ENCODE data around the gene GDPD5. TPM values are rescaled to one million over a fixed set of nuclear protein-coding genes. Genes with fewer than 3 reads are reported as not detected.
A peak's percentile ranks its signal among the peaks of the same experiment; 100 is the strongest.

GDPD5 gene
- total RNA-seq, 1 donor from 2014 or later: 14.5 TPM

GRCh38 chr11:75549370-75549958 lies 23.7 kb upstream of the GDPD5 start:
- Mint-ChIP-seq H3K4me1 (peaks cover 3% of the 10 kb centered on the region), H3K36me3 (ENCODE audit: low read depth) (no peaks in the 10 kb centered on the region), H3K4me3 (no peak overlapping the region), H3K27ac (no peak overlapping the region), H3K9me3 (no peaks in the 10 kb centered on the region), H3K27me3 (peaks cover 10% of the 10 kb centered on the region)
- intact Hi-C loops (cut with micrococcal nuclease): no loop called here
- DNase-seq: no peak

GRCh38 chr11:75548595-75549272 lies 23.0 kb upstream of the GDPD5 start:
- intact Hi-C loops (cut with micrococcal nuclease): no loop called here
- Mint-ChIP-seq H3K4me3 (no peak overlapping the region), H3K27me3 (peaks cover 10% of the 10 kb centered on the region), H3K36me3 (ENCODE audit: low read depth) (no peaks in the 10 kb centered on the region), H3K4me1 (peaks cover 3% of the 10 kb centered on the region), H3K9me3 (no peaks in the 10 kb centered on the region), H3K27ac (no peak overlapping the region)
- DNase-seq: no peak

GRCh38 chr11:75547617-75548058 lies 21.9 kb upstream of the GDPD5 start:
- Mint-ChIP-seq H3K4me1 (peaks cover 3% of the 10 kb centered on the region), H3K27ac (peak overlapping the region; percentile 58)
- intact Hi-C loops (cut with micrococcal nuclease): no loop called here

GRCh38 chr11:75547177-75547576 lies 21.4 kb upstream of the GDPD5 start:
- H3K9me3 Mint-ChIP-seq: no peaks in the 10 kb centered on the region
- peaks cover 10% of the 10 kb centered on the region for H3K27me3 Mint-ChIP-seq
- DNase-seq: no peak
- H3K4me1 Mint-ChIP-seq: peaks cover 3% of the 10 kb centered on the region
- H3K4me3 Mint-ChIP-seq: no peak overlapping the region
- intact Hi-C loops (cut with micrococcal nuclease): no loop called here
- H3K27ac Mint-ChIP-seq: no peak overlapping the region
- no peaks in the 10 kb centered on the region for H3K36me3 Mint-ChIP-seq (ENCODE audit: low read depth)

More at GRCh38 chr11:75547617-75548058, 21.9 kb upstream of the GDPD5 start:
- H3K4me3 Mint-ChIP-seq: no peak overlapping the region
- H3K27me3 Mint-ChIP-seq: peaks cover 10% of the 10 kb centered on the region
- no peaks in the 10 kb centered on the region for H3K9me3 Mint-ChIP-seq
- H3K36me3 Mint-ChIP-seq (ENCODE audit: low read depth): no peaks in the 10 kb centered on the region
- DNase-seq: peak; percentile 79

GRCh38 chr11:75543806-75544205 lies 18.1 kb upstream of the GDPD5 start:
- DNase-seq: no peak
- H3K4me1 Mint-ChIP-seq: peaks cover 2% of the 10 kb centered on the region
- intact Hi-C loops (cut with micrococcal nuclease): no loop called here
- H3K27ac Mint-ChIP-seq: no peak overlapping the region
- H3K9me3 Mint-ChIP-seq: no peaks in the 10 kb centered on the region
- no peak overlapping the region for H3K4me3 Mint-ChIP-seq
- peaks cover 10% of the 10 kb centered on the region for H3K27me3 Mint-ChIP-seq
- H3K36me3 Mint-ChIP-seq (ENCODE audit: low read depth): no peaks in the 10 kb centered on the region

GRCh38 chr11:75542088-75542438 lies 16.3 kb upstream of the GDPD5 start:
- peaks cover 16% of the 10 kb centered on the region for H3K4me1 Mint-ChIP-seq
- intact Hi-C loops (cut with micrococcal nuclease): no loop called here
- no peaks in the 10 kb centered on the region for H3K36me3 Mint-ChIP-seq (ENCODE audit: low read depth)
- no peak for DNase-seq
- no peak overlapping the region for H3K4me3 Mint-ChIP-seq
- H3K27me3 Mint-ChIP-seq: peaks cover 10% of the 10 kb centered on the region
- H3K9me3 Mint-ChIP-seq: no peaks in the 10 kb centered on the region
- no peak overlapping the region for H3K27ac Mint-ChIP-seq

GRCh38 chr11:75541193-75542087 lies 15.7 kb upstream of the GDPD5 start:
- Mint-ChIP-seq H3K4me3 (no peak overlapping the region), H3K36me3 (ENCODE audit: low read depth) (no peaks in the 10 kb centered on the region), H3K27me3 (peaks cover 10% of the 10 kb centered on the region), H3K9me3 (no peaks in the 10 kb centered on the region), H3K27ac (no peak overlapping the region), H3K4me1 (peaks cover 23% of the 10 kb centered on the region)
- DNase-seq: no peak
- intact Hi-C loops (cut with micrococcal nuclease): no loop called here

GRCh38 chr11:75539459-75540334 lies 14.0 kb upstream of the GDPD5 start:
- no peak overlapping the region for H3K4me3 Mint-ChIP-seq
- H3K27me3 Mint-ChIP-seq: peaks cover 2% of the 10 kb centered on the region
- no peak for DNase-seq
- H3K4me1 Mint-ChIP-seq: peaks cover 26% of the 10 kb centered on the region
- H3K27ac Mint-ChIP-seq: no peak overlapping the region
- intact Hi-C loops (cut with micrococcal nuclease): no loop called here
- H3K36me3 Mint-ChIP-seq (ENCODE audit: low read depth): no peaks in the 10 kb centered on the region
- no peaks in the 10 kb centered on the region for H3K9me3 Mint-ChIP-seq

- Mint-ChIP-seq H3K4me1 (peaks cover 28% of the 10 kb centered on the region), H3K27ac (no peak overlapping the region), H3K36me3 (ENCODE audit: low read depth) (no peaks in the 10 kb centered on the region), H3K9me3 (no peaks in the 10 kb centered on the region), H3K4me3 (no peak overlapping the region), H3K27me3 (no peaks in the 10 kb centered on the region)
- intact Hi-C loops (cut with micrococcal nuclease): no loop called here
- no peak for DNase-seq
Observed at GRCh38 chr11:75538150-75538942, 12.6 kb upstream of the GDPD5 start.

GRCh38 chr11:75537740-75538139 lies 12.0 kb upstream of the GDPD5 start:
- H3K9me3 Mint-ChIP-seq: no peaks in the 10 kb centered on the region
- H3K36me3 Mint-ChIP-seq (ENCODE audit: low read depth): no peaks in the 10 kb centered on the region
- H3K4me1 Mint-ChIP-seq: peaks cover 28% of the 10 kb centered on the region
- no peaks in the 10 kb centered on the region for H3K27me3 Mint-ChIP-seq
- peak overlapping the region; percentile 2 for H3K4me3 Mint-ChIP-seq
- no peak for DNase-seq
- peak overlapping the region; percentile 40 for H3K27ac Mint-ChIP-seq
- intact Hi-C loops (cut with micrococcal nuclease): no loop called here

- DNase-seq: peak; percentile 80
- Mint-ChIP-seq H3K27ac (peak overlapping the region; percentile 40), H3K36me3 (ENCODE audit: low read depth) (no peaks in the 10 kb centered on the region), H3K4me3 (peak overlapping the region; percentile 54), H3K4me1 (peaks cover 32% of the 10 kb centered on the region), H3K27me3 (no peaks in the 10 kb centered on the region), H3K9me3 (no peaks in the 10 kb centered on the region)
- intact Hi-C loops (cut with micrococcal nuclease): no loop called here
Observed at GRCh38 chr11:75536786-75537641, 11.3 kb upstream of the GDPD5 start.

GRCh38 chr11:75535071-75535470 lies 9.3 kb upstream of the GDPD5 start:
- Mint-ChIP-seq H3K27me3 (no peaks in the 10 kb centered on the region), H3K4me3 (no peak overlapping the region), H3K36me3 (ENCODE audit: low read depth) (no peaks in the 10 kb centered on the region), H3K4me1 (peaks cover 43% of the 10 kb centered on the region), H3K9me3 (no peaks in the 10 kb centered on the region), H3K27ac (no peak overlapping the region)
- DNase-seq: no peak
- intact Hi-C loops (cut with micrococcal nuclease): no loop called here
